Neural cell (in vitro differentiated cells): ENCODE measurements around the gene PTPRG. TPM values are rescaled to one million over a fixed set of nuclear protein-coding genes. Genes with fewer than 3 reads are reported as not detected.

Experiments
- H2AFZ ChIP-seq: fragments of 200-600, 300-800 bp; sonication (generic), shearing (Covaris generic); 2 replicates; pipeline ENCODE4 v1.6.0; 2014; ENCODE audit warnings: low read depth, mild to moderate bottlenecking, antibody characterized with exemption, low read length, moderate library complexity
- H3F3A ChIP-seq: fragments of 200-600 bp; shearing (Covaris generic); 2 replicates; pipeline ENCODE4 v1.6.1; 2016; ENCODE audit warnings: mild to moderate bottlenecking, moderate library complexity, mixed read lengths, antibody characterized with exemption, low read length; ENCODE audit not compliant: insufficient read depth, poor library complexity, severe bottlenecking
- H3K27ac ChIP-seq: fragments of 200-600, 300-800 bp; sonication (generic), shearing (Covaris generic); 2 replicates; pipeline ENCODE4 v1.5.1; 2014; ENCODE audit warnings: mild to moderate bottlenecking, low read length, moderate library complexity
- H3K27me3 ChIP-seq: fragments of 300-800, 200-600 bp; sonication (generic), shearing (Covaris generic); 2 replicates; pipeline ENCODE4 v1.6.0; 2014; ENCODE audit warnings: mild to moderate bottlenecking, low read depth, low read length, moderate library complexity; ENCODE audit not compliant: insufficient read depth
- H3K36me3 ChIP-seq: fragments of 300-800, 200-600 bp; sonication (generic), shearing (Covaris generic); 2 replicates; pipeline ENCODE4 v1.5.1; 2014; ENCODE audit warnings: mild to moderate bottlenecking, antibody characterized with exemption, low read length, moderate library complexity; ENCODE audit not compliant: insufficient read depth
- H3K4me2 ChIP-seq: fragments of 300-800, 200-600 bp; sonication (generic), shearing (Covaris generic); 2 replicates; pipeline ENCODE4 v1.6.0; 2014; ENCODE audit warnings: mild to moderate bottlenecking, low read length
- H3K4me3 ChIP-seq: fragments of 300-800, 200-600 bp; sonication (generic), shearing (Covaris generic); 2 replicates; pipeline ENCODE4 v1.5.1; 2014; ENCODE audit warnings: mild to moderate bottlenecking, low read length, moderate library complexity
- H3K79me2 ChIP-seq: fragments of 200-600 bp; shearing (Covaris generic); replicated peaks from 2 replicates; pipeline ENCODE4 v1.6.0; 2014; ENCODE audit warnings: mild to moderate bottlenecking, low read length, moderate library complexity; ENCODE audit not compliant: insufficient read depth
- H3K9ac ChIP-seq: fragments of 300-800, 200-600 bp; sonication (generic), shearing (Covaris generic); 2 replicates; pipeline ENCODE4 v1.6.1; 2016; ENCODE audit warnings: mild to moderate bottlenecking, low read length, mixed read lengths
- H3K9me2 ChIP-seq: fragments of 200-600 bp; shearing (Covaris generic); 2 replicates; pipeline ENCODE4 v1.6.1; 2016; ENCODE audit warnings: mild to moderate bottlenecking, low read length, mixed read lengths; ENCODE audit not compliant: insufficient read depth
- H3K9me3 ChIP-seq: fragments of 200-600, 300-800 bp; sonication (generic), shearing (Covaris generic); 2 replicates; pipeline ENCODE4 v1.6.1; 2016; ENCODE audit warnings: mild to moderate bottlenecking, mixed run types, low read length, moderate library complexity, mixed read lengths
- H4K20me1 ChIP-seq: fragments of 200-600 bp; shearing (Covaris generic); 2 replicates; pipeline ENCODE4 v1.6.1; 2016; ENCODE audit warnings: mild to moderate bottlenecking, mixed run types; ENCODE audit not compliant: insufficient read depth
- EP300 ChIP-seq: fragments of 450-650 bp; conservative IDR thresholded peaks from 2 replicates; pipeline ENCODE4 v1.6.1; 2014; ENCODE audit warnings: antibody characterized with exemption, mild to moderate bottlenecking, moderate library complexity; ENCODE audit not compliant: poor library complexity, severe bottlenecking
- EZH2 ChIP-seq: fragments of 200-600, 300-800 bp; shearing (Covaris generic), sonication (generic); IDR thresholded peaks from 2 replicates; pipeline ENCODE4 v1.6.1; 2014; ENCODE audit warnings: antibody characterized with exemption, low read length, borderline replicate concordance, mild to moderate bottlenecking; ENCODE audit not compliant: insufficient read depth, poor library complexity, severe bottlenecking
- MXI1 ChIP-seq: fragments of 450-650 bp; conservative IDR thresholded peaks from 2 replicates; pipeline ENCODE4 v1.6.1; 2014; ENCODE audit warnings: antibody characterized with exemption, mild to moderate bottlenecking; ENCODE audit not compliant: poor library complexity, severe bottlenecking
- POLR2AphosphoS5 ChIP-seq: IDR thresholded peaks from 2 replicates; pipeline ENCODE4 v1.6.1; 2012
- RAD21 ChIP-seq: fragments of 450-650 bp; conservative IDR thresholded peaks from 2 replicates; pipeline ENCODE4 v1.6.1; 2014; ENCODE audit warnings: antibody characterized with exemption, mild to moderate bottlenecking, moderate library complexity
- REST ChIP-seq: IDR thresholded peaks from 2 replicates; pipeline ENCODE4 v1.6.1; 2012; ENCODE audit warnings: borderline replicate concordance
- SMC3 ChIP-seq: fragments of 450-650 bp; conservative IDR thresholded peaks from 2 replicates; pipeline ENCODE4 v1.6.1; 2014; ENCODE audit warnings: antibody characterized with exemption, mild to moderate bottlenecking, moderate library complexity; ENCODE audit not compliant: poor library complexity
- TAF1 ChIP-seq: IDR thresholded peaks from 2 replicates; pipeline ENCODE4 v1.6.1; 2012; ENCODE audit warnings: low read depth
- polyA plus RNA-seq: library from polyadenylated mRNA; depleted of rRNA; stranded (reverse); fragments of >200 nt; gene quantifications from 2 replicates; pipeline ENCODE4 v1.2.3, GENCODE V29; 2014
- TF ChIP-seq, protein P1 (sequence below): fragments of 450-650 bp; IDR thresholded peaks from 2 replicates; pipeline ENCODE4 v1.5.1; 2014; ENCODE audit warnings: antibody characterized with exemption, mild to moderate bottlenecking, moderate library complexity; ENCODE audit not compliant: poor library complexity, severe bottlenecking

Gene PTPRG
- polyA plus RNA-seq, 1 donor from 2014 or later: 33.1 TPM

GRCh38 chr3:61820306-61820992 lies 259.1 kb downstream of the PTPRG start:
- Histone ChIP-seq H3K27me3 (no peaks in the 10 kb centered on the region), H3F3A (no peaks in the 10 kb centered on the region), H3K4me3 (no peak overlapping the region), H4K20me1 (no peaks in the 10 kb centered on the region), H3K9me2 (no peaks in the 10 kb centered on the region), H2AFZ (no peak overlapping the region), H3K9me3 (no peaks in the 10 kb centered on the region), H3K79me2 (no peaks in the 10 kb centered on the region), H3K27ac (no peak overlapping the region), H3K9ac (no peak overlapping the region), H3K36me3 (no peaks in the 10 kb centered on the region), H3K4me2 (no peak overlapping the region)
- TF ChIP-seq, protein P1, sequence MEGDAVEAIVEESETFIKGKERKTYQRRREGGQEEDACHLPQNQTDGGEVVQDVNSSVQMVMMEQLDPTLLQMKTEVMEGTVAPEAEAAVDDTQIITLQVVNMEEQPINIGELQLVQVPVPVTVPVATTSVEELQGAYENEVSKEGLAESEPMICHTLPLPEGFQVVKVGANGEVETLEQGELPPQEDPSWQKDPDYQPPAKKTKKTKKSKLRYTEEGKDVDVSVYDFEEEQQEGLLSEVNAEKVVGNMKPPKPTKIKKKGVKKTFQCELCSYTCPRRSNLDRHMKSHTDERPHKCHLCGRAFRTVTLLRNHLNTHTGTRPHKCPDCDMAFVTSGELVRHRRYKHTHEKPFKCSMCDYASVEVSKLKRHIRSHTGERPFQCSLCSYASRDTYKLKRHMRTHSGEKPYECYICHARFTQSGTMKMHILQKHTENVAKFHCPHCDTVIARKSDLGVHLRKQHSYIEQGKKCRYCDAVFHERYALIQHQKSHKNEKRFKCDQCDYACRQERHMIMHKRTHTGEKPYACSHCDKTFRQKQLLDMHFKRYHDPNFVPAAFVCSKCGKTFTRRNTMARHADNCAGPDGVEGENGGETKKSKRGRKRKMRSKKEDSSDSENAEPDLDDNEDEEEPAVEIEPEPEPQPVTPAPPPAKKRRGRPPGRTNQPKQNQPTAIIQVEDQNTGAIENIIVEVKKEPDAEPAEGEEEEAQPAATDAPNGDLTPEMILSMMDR: no peak
- TF ChIP-seq EZH2 (no peak), RAD21 (no peak), EP300 (no peak), MXI1 (no peak), TAF1 (no peak), REST (no peak), POLR2AphosphoS5 (no peak), SMC3 (no peak)

- H3K27ac ChIP-seq: no peak overlapping the region
- H3K9me2 ChIP-seq: no peaks in the 10 kb centered on the region
- H3K79me2 ChIP-seq: no peaks in the 10 kb centered on the region
- H3K4me3 ChIP-seq: no peak overlapping the region
- H3K9me3 ChIP-seq: no peaks in the 10 kb centered on the region
- no peak overlapping the region for H3K9ac ChIP-seq
- no peaks in the 10 kb centered on the region for H3F3A ChIP-seq
- no peaks in the 10 kb centered on the region for H3K27me3 ChIP-seq
- no peaks in the 10 kb centered on the region for H4K20me1 ChIP-seq
- no peak overlapping the region for H2AFZ ChIP-seq
- no peak for TF ChIP-seq REST
- TF ChIP-seq POLR2AphosphoS5: no peak
- TF ChIP-seq MXI1: no peak
- no peak for TF ChIP-seq RAD21
- no peak for TF ChIP-seq EP300
- no peak for TF ChIP-seq TAF1
- TF ChIP-seq, protein P1: no peak
- TF ChIP-seq EZH2: no peak
- no peak for TF ChIP-seq SMC3
- no peak overlapping the region for H3K4me2 ChIP-seq
- no peaks in the 10 kb centered on the region for H3K36me3 ChIP-seq
Measured at GRCh38 chr3:61821823-61822251, 260.5 kb downstream of the PTPRG start.
